GM10266 (cell line): ENCODE measurements around the gene TUT4.

Experiments
- DNase-seq: peaks from one replicate; pipeline ENCODE4 v3.0.0; 2012; ENCODE audit errors: extremely low spot score
- CTCF ChIP-seq: IDR thresholded peaks from 2 replicates; pipeline ENCODE4 v1.5.1; 2012; ENCODE audit warnings: mild to moderate bottlenecking, low read depth; ENCODE audit not compliant: control insufficient read depth, insufficient read depth; ENCODE audit errors: missing control alignments

The TUT4 gene

GRCh38 chr1:52399629-52400028 lies 153.3 kb downstream of the TUT4 start:
- DNase-seq, result no peak
- no peak for TF ChIP-seq CTCF

- TF ChIP-seq CTCF, result no peak
- no peak for DNase-seq
Observed at GRCh38 chr1:52393174-52393573, 159.7 kb downstream of the TUT4 start.

- no peak for TF ChIP-seq CTCF
- no peak for DNase-seq
Observed at GRCh38 chr1:52386458-52386857, 166.4 kb downstream of the TUT4 start.

- no peak for TF ChIP-seq CTCF
- no peak for DNase-seq
Observed at GRCh38 chr1:52385376-52385775, 167.5 kb downstream of the TUT4 start.
